H9 (cell line): ENCODE results near the gene SCP2. TPM values are rescaled to one million over a fixed set of nuclear protein-coding genes. Genes with fewer than 3 reads are reported as not detected.

Experiments used
- DNase-seq: peaks from one replicate; pipeline ENCODE4 v3.0.0-alpha.2; 2017
- H2AFZ ChIP-seq: one replicate; pipeline ENCODE4 v1.6.1; 2013; ENCODE audit warnings: mild to moderate bottlenecking, low read length, control low read depth, moderate library complexity
- H2AK5ac ChIP-seq: 2 replicates; pipeline ENCODE4 v1.6.1; 2013; ENCODE audit warnings: low read length, control low read depth, mixed read lengths; ENCODE audit not compliant: insufficient read length
- H2BK120ac ChIP-seq: one replicate; pipeline ENCODE4 v1.6.1; 2013; ENCODE audit warnings: low read depth, mild to moderate bottlenecking, low read length, control low read depth, inconsistent platforms; ENCODE audit not compliant: poor library complexity, severe bottlenecking
- H2BK12ac ChIP-seq: 2 replicates; pipeline ENCODE4 v1.6.1; 2013; ENCODE audit warnings: low read length, control low read depth, mixed read lengths, low read depth; ENCODE audit not compliant: insufficient read length
- H2BK15ac ChIP-seq: 2 replicates; pipeline ENCODE4 v1.6.1; 2013; ENCODE audit warnings: low read depth, low read length, control low read depth
- H2BK20ac ChIP-seq: one replicate; pipeline ENCODE4 v1.6.1; 2013; ENCODE audit warnings: low read depth, mild to moderate bottlenecking, low read length, control low read depth, inconsistent platforms; ENCODE audit not compliant: poor library complexity, severe bottlenecking
- H2BK5ac ChIP-seq: 2 replicates; pipeline ENCODE4 v1.6.1; 2013; ENCODE audit warnings: low read length, control low read depth, mixed read lengths; ENCODE audit not compliant: insufficient read length
- H3K14ac ChIP-seq: 2 replicates; pipeline ENCODE4 v1.6.1; 2013; ENCODE audit warnings: low read length, control low read depth; ENCODE audit not compliant: insufficient read depth
- H3K18ac ChIP-seq: 2 replicates; pipeline ENCODE4 v1.6.1; 2013; ENCODE audit warnings: low read depth, mild to moderate bottlenecking, mixed read lengths, low read length, control low read depth; ENCODE audit not compliant: insufficient read length
- H3K23ac ChIP-seq: 2 replicates; pipeline ENCODE4 v1.6.1; 2013; ENCODE audit warnings: low read length, control low read depth, mixed read lengths, low read depth; ENCODE audit not compliant: insufficient read length
- H3K23me2 ChIP-seq: 2 replicates; pipeline ENCODE4 v1.6.1; 2013; ENCODE audit warnings: low read depth, mild to moderate bottlenecking, mixed read lengths, low read length, control low read depth; ENCODE audit not compliant: insufficient read length, poor library complexity, severe bottlenecking
- H3K27ac ChIP-seq: 2 replicates; pipeline ENCODE4 v1.5.1; 2013; ENCODE audit warnings: low read length, control low read depth, mixed read lengths, low read depth; ENCODE audit not compliant: insufficient read length
- H3K27me3 ChIP-seq: 2 replicates; pipeline ENCODE4 v1.6.1; 2013; ENCODE audit warnings: low read length, control low read depth, inconsistent platforms; ENCODE audit not compliant: insufficient read depth
- H3K4ac ChIP-seq: 2 replicates; pipeline ENCODE4 v1.6.1; 2013; ENCODE audit warnings: low read depth, mild to moderate bottlenecking, control low read depth, inconsistent platforms, low read length, moderate library complexity
- H3K4me1 ChIP-seq: 2 replicates; pipeline ENCODE4 v1.6.1; 2013; ENCODE audit warnings: low read length, control low read depth, inconsistent platforms; ENCODE audit not compliant: insufficient read depth
- H3K4me2 ChIP-seq: 2 replicates; pipeline ENCODE4 v1.6.1; 2013; ENCODE audit warnings: low read length, control low read depth, mixed read lengths; ENCODE audit not compliant: insufficient read length, insufficient read depth
- H3K56ac ChIP-seq: 2 replicates; pipeline ENCODE4 v1.6.1; 2013; ENCODE audit warnings: low read depth, mild to moderate bottlenecking, mixed read lengths, low read length, control low read depth; ENCODE audit not compliant: insufficient read length
- H3K79me1 ChIP-seq: 2 replicates; pipeline ENCODE4 v1.6.1; 2013; ENCODE audit warnings: low read depth, mild to moderate bottlenecking, moderate library complexity, low read length, control low read depth, inconsistent platforms; ENCODE audit not compliant: insufficient read depth, poor library complexity, severe bottlenecking
- H3K79me2 ChIP-seq: 2 replicates; pipeline ENCODE4 v1.6.1; 2013; ENCODE audit warnings: low read length, control low read depth, inconsistent platforms; ENCODE audit not compliant: insufficient read depth
- H3K9ac ChIP-seq: 2 replicates; pipeline ENCODE4 v1.6.1; 2013; ENCODE audit warnings: low read length, control low read depth, mixed read lengths; ENCODE audit not compliant: insufficient read length; ENCODE audit errors: extremely low read depth
- H3K9me3 ChIP-seq: one replicate; pipeline ENCODE4 v1.6.1; 2013; ENCODE audit warnings: low read depth, low read length, inconsistent platforms; ENCODE audit not compliant: control insufficient read depth
- H3T11ph ChIP-seq: one replicate; pipeline ENCODE4 v1.6.1; 2013; ENCODE audit warnings: mild to moderate bottlenecking, low read length, control low read depth, inconsistent platforms
- H4K20me1 ChIP-seq: one replicate; pipeline ENCODE4 v1.6.1; 2013; ENCODE audit not compliant: control insufficient read depth, insufficient read length, insufficient read depth
- H4K5ac ChIP-seq: 2 replicates; pipeline ENCODE4 v1.6.1; 2013; ENCODE audit warnings: low read depth, mild to moderate bottlenecking, mixed read lengths, low read length, control low read depth; ENCODE audit not compliant: insufficient read length
- H4K8ac ChIP-seq: replicated peaks from 2 replicates; pipeline ENCODE4 v1.6.1; 2013; ENCODE audit warnings: low read length, control low read depth, mixed read lengths, low read depth; ENCODE audit not compliant: insufficient read length
- H4K91ac ChIP-seq: 2 replicates; pipeline ENCODE4 v1.6.1; 2013; ENCODE audit warnings: low read depth, mild to moderate bottlenecking, moderate library complexity, mixed read lengths, low read length, control low read depth; ENCODE audit not compliant: insufficient read length
- H3K27ac Mint-ChIP-seq, 3 experiments: 2 replicates in 2 of 3; 3 replicates in 1 of 3; pipeline ENCODE4 v1.8.0; 2020 to 2021; ENCODE audit warnings: mixed read lengths in 3 of 3, mild to moderate bottlenecking in 1 of 3, moderate library complexity in 1 of 3
- H3K27me3 Mint-ChIP-seq: 2 replicates; pipeline ENCODE4 v1.8.0; 2021; ENCODE audit warnings: low read depth, mild to moderate bottlenecking, moderate library complexity, mixed read lengths
- H3K36me3 Mint-ChIP-seq, 3 experiments: 2 replicates in 2 of 3; 3 replicates in 1 of 3; pipeline ENCODE4 v1.8.0; 2020 to 2021; ENCODE audit warnings: low read depth in 3 of 3, mixed read lengths in 3 of 3; ENCODE audit not compliant: insufficient read depth in 1 of 3
- H3K4me1 Mint-ChIP-seq, 2 experiments: 2 replicates each; pipeline ENCODE4 v1.8.0; 2020; ENCODE audit warnings: mixed read lengths in 2 of 2
- H3K4me3 Mint-ChIP-seq, 2 experiments: 2 replicates in 1 of 2; 3 replicates in 1 of 2; pipeline ENCODE4 v1.8.0; 2020 to 2021; ENCODE audit warnings: mild to moderate bottlenecking in 2 of 2, mixed read lengths in 2 of 2, moderate library complexity in 1 of 2
- H3K9me3 Mint-ChIP-seq, 2 experiments: 2 replicates in 1 of 2; 3 replicates in 1 of 2; pipeline ENCODE4 v1.8.0; 2020; ENCODE audit warnings: mild to moderate bottlenecking in 2 of 2, mixed read lengths in 2 of 2, moderate library complexity in 1 of 2
- CTCF ChIP-seq: fragments of 200-600 bp; sonication (generic); conservative IDR thresholded peaks from 3 replicates; pipeline ENCODE4 v1.8.0; 2021; ENCODE audit warnings: antibody characterized with exemption, mild to moderate bottlenecking
- WGBS: extraction: QIAGEN DNeasy Blood & Tissue Kit; methylation state at CpG from one replicate; pipeline ENCODE4 v1.1.7; 2013; ENCODE audit warnings: missing lambda C conversion rate, low lambda C conversion rate, mixed read lengths; ENCODE audit not compliant: insufficient read length; ENCODE audit errors: extremely low coverage; 5-methylcytosine and 5-hydroxymethylcytosine counted together
- total RNA-seq: library from RNA; stranded (reverse); gene quantifications from 2 replicates; pipeline ENCODE4 v1.2.1, GENCODE V29; 2021

The SCP2 gene
- total RNA-seq, 1 experiment from 2014 or later, result 48.8 TPM

DNA sequence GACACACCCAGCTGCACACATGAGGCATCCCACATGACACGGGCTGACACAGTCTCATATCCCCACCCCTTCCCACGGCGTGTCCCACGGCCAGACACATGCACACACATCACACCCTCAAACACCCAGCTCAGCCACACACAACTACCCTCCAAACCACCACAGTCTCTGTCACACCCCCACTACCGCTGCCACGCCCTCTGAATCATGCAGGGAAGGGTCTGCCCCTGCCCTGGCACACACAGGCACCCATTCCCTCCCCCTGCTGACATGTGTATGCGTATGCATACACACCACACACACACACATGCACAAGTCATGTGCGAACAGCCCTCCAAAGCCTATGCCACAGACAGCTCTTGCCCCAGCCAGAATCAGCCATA, 157.5 kb downstream of the SCP2 start:
- H2BK20ac ChIP-seq, result no peak overlapping the region
- no peak overlapping the region for H3K9ac ChIP-seq
- Mint-ChIP-seq H3K27ac (no peak overlapping the region), H3K4me1 (peaks cover 14 to 33% of the 10 kb centered on the region in 2 experiments), H3K9me3 (no peaks in the 10 kb centered on the region), H3K27me3 (peaks cover 11% of the 10 kb centered on the region), H3K36me3 (no peaks in the 10 kb centered on the region; a peak in 1 of 7 replicates), H3K4me3 (no peak overlapping the region)
- no peak overlapping the region for H3T11ph ChIP-seq
- peaks cover 6% of the 10 kb centered on the region; the same call in 1 of the 2 replicates for H3K4me1 ChIP-seq
- H3K4ac ChIP-seq, result no peak overlapping the region
- H2AK5ac ChIP-seq, result no peak overlapping the region
- no peak overlapping the region for H3K27ac ChIP-seq
- H3K79me1 ChIP-seq, result no peaks in the 10 kb centered on the region
- H2BK15ac ChIP-seq, result no peak overlapping the region
- no peaks in the 10 kb centered on the region for H4K20me1 ChIP-seq
- no peak overlapping the region for H3K4me2 ChIP-seq
- no peak overlapping the region for H4K8ac ChIP-seq
- H4K91ac ChIP-seq, result no peak overlapping the region
- H2AFZ ChIP-seq, result no peak overlapping the region
- no peaks in the 10 kb centered on the region for H3K27me3 ChIP-seq
- TF ChIP-seq CTCF, result no peak
- H3K9me3 ChIP-seq, result no peaks in the 10 kb centered on the region
- H3K23me2 ChIP-seq, result no peaks in the 10 kb centered on the region
- DNase-seq, result no peak
- H2BK5ac ChIP-seq, result no peak overlapping the region
- H3K23ac ChIP-seq, result no peak overlapping the region
- WGBS, result no CpG with 5 or more reads among the region's 8 CpGs
- H3K79me2 ChIP-seq, result no peaks in the 10 kb centered on the region
- H2BK12ac ChIP-seq, result no peak overlapping the region
- H3K14ac ChIP-seq, result no peak overlapping the region
- no peak overlapping the region for H4K5ac ChIP-seq
- H3K56ac ChIP-seq, result no peak overlapping the region
- no peak overlapping the region for H3K18ac ChIP-seq
- no peak overlapping the region for H2BK120ac ChIP-seq
